Vagina (tissue), 2 donors: Measurements from ENCODE around the gene MDGA2.

Experiments used
- POLR2A ChIP-seq, 2 donors: fragments of 450-650 bp; IDR thresholded peaks; one replicate each; pipeline ENCODE4 v1.6.1; 2017; ENCODE audit warnings: antibody characterized with exemption in 2 of 2, mild to moderate bottlenecking in 2 of 2, moderate library complexity in 2 of 2
- POLR2AphosphoS5 ChIP-seq, 2 donors: sonication (generic); formaldehyde crosslinking; IDR thresholded peaks; one replicate each; pipeline ENCODE4 v1.9.0; 2017; ENCODE audit warnings: antibody characterized with exemption in 2 of 2, mild to moderate bottlenecking in 2 of 2, low read depth in 1 of 2; ENCODE audit not compliant: insufficient read depth in 1 of 2
- TF ChIP-seq, protein P1 (sequence below), 3 experiments: fragments of 450-650 bp in 2 of 3; fragments of 200-600 bp in 1 of 3; sonication (generic) in 1 of 3; IDR thresholded peaks; one replicate each; pipeline ENCODE4 v1.5.1; 2017 to 2019; ENCODE audit warnings: antibody characterized with exemption in 3 of 3, mild to moderate bottlenecking in 2 of 3, moderate library complexity in 2 of 3

DNA sequence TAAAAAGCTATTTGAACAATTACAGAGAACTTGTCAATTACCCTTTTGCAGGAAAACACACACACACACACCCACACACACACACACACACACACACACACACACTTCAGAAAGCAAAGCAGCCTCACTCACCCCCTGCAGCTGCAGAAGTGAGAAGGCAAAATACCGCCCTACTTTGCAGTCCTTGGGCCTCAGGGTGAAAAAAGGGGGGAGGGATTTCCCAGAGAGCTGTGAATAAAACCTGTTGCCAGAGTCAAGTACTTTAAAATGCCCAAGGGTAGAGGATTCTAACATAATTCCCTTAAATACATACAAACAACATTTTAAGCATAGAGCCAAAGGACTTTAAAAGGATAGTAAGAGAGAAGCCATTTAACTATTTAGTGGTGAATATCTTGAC is 285.9 kb downstream of the MDGA2 start:
- TF ChIP-seq, protein P1, sequence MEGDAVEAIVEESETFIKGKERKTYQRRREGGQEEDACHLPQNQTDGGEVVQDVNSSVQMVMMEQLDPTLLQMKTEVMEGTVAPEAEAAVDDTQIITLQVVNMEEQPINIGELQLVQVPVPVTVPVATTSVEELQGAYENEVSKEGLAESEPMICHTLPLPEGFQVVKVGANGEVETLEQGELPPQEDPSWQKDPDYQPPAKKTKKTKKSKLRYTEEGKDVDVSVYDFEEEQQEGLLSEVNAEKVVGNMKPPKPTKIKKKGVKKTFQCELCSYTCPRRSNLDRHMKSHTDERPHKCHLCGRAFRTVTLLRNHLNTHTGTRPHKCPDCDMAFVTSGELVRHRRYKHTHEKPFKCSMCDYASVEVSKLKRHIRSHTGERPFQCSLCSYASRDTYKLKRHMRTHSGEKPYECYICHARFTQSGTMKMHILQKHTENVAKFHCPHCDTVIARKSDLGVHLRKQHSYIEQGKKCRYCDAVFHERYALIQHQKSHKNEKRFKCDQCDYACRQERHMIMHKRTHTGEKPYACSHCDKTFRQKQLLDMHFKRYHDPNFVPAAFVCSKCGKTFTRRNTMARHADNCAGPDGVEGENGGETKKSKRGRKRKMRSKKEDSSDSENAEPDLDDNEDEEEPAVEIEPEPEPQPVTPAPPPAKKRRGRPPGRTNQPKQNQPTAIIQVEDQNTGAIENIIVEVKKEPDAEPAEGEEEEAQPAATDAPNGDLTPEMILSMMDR (IDR thresholded peaks at IDR 0.05): no peak
- TF ChIP-seq POLR2AphosphoS5 (IDR thresholded peaks at IDR 0.05; ENCODE audit: insufficient read depth in 1 of 2, low read depth in 1 of 2) (no peak), POLR2A (IDR thresholded peaks at IDR 0.05) (no peak)
